Gastrocnemius medialis (tissue), 4 donors: Measurements from ENCODE around the gene NAT9. TPM values are rescaled to one million over a fixed set of nuclear protein-coding genes. Genes with fewer than 3 reads are reported as not detected.

Experiments used
- ATAC-seq, 2 donors: fragments of 150-250 bp; one replicate each; pipeline ENCODE4 v1.9.1; 2016
- DNase-seq, 2 donors: peaks; one replicate each; pipeline ENCODE4 v3.0.0-alpha.2; 2019
- H3K27ac ChIP-seq, 4 donors: fragments of 200-600 bp; sonication (generic); 1 replicate in 1 of 4; 2 replicates in 3 of 4; pipeline ENCODE4 v1.5.1; 2016 to 2018; ENCODE audit warnings: mild to moderate bottlenecking in 2 of 4, moderate library complexity in 1 of 4
- H3K27me3 ChIP-seq, 3 donors: fragments of 200-600 bp; sonication (generic) in 2 of 3; 1 replicate in 1 of 3; 2 replicates in 2 of 3; pipeline versions ENCODE4 v1.5.1 to v1.6.0; 2016 to 2019; ENCODE audit warnings: mild to moderate bottlenecking in 1 of 3, moderate library complexity in 1 of 3
- H3K36me3 ChIP-seq, 2 donors: fragments of 200-600 bp; sonication (generic) in 1 of 2; one replicate each; pipeline ENCODE4 v1.5.1; 2017 to 2018
- H3K4me1 ChIP-seq, 2 donors: fragments of 200-600 bp; sonication (generic) in 1 of 2; one replicate each; pipeline ENCODE4 v1.5.1; 2016 to 2017; ENCODE audit warnings: mild to moderate bottlenecking in 2 of 2
- H3K4me3 ChIP-seq, 4 donors: fragments of 200-600 bp; sonication (generic) in 3 of 4; 1 replicate in 1 of 4; 2 replicates in 3 of 4; pipeline ENCODE4 v1.5.1; 2016 to 2019; ENCODE audit warnings: mild to moderate bottlenecking in 2 of 4
- H3K9me3 ChIP-seq, 3 donors: fragments of 200-600 bp; sonication (generic) in 2 of 3; 1 replicate in 1 of 3; 2 replicates in 2 of 3; pipeline ENCODE4 v1.5.1; 2016 to 2019
- POLR2A ChIP-seq, 2 donors: fragments of 450-650 bp; IDR thresholded peaks; one replicate each; pipeline ENCODE4 v1.6.1; 2017; ENCODE audit warnings: antibody characterized with exemption in 2 of 2, mild to moderate bottlenecking in 2 of 2, moderate library complexity in 2 of 2
- in situ Hi-C, 4 donors: fragments of 200-750 bp; cut with MboI; loops; one replicate each; pipeline versions ENCODE4 v1.15.0 to v1.8.0; 2017; ENCODE audit warnings: low sequenced_read_pairs in 4 of 4
- intact Hi-C: fragments of 100-400 bp; cut with DNase I; formaldehyde crosslinking; loops from one replicate; pipeline ENCODE4 v1.15.1; 2023; ENCODE audit warnings: low total_unique reads
- total RNA-seq, 4 donors: library from RNA; depleted of rRNA; stranded (reverse); fragments of >200 nt; gene quantifications; one replicate each; pipeline versions ENCODE4 v1.1.0 to v1.2.3, GENCODE V29; 2016
- TF ChIP-seq, protein P1 (sequence below), 5 experiments: fragments of 450-650 bp in 3 of 5; fragments of 200-600 bp in 2 of 5; sonication (generic) in 2 of 5; IDR thresholded peaks in 4 of 5; conservative IDR thresholded peaks in 1 of 5; 1 replicate in 4 of 5; 2 replicates in 1 of 5; pipeline ENCODE4 v1.5.1; 2016 to 2019; ENCODE audit warnings: antibody characterized with exemption in 5 of 5, mild to moderate bottlenecking in 3 of 5, moderate library complexity in 3 of 5

Gene NAT9
- total RNA-seq, 4 donors from 2014 or later = 7.7 to 27.4 (median 14.5) TPM

DNA sequence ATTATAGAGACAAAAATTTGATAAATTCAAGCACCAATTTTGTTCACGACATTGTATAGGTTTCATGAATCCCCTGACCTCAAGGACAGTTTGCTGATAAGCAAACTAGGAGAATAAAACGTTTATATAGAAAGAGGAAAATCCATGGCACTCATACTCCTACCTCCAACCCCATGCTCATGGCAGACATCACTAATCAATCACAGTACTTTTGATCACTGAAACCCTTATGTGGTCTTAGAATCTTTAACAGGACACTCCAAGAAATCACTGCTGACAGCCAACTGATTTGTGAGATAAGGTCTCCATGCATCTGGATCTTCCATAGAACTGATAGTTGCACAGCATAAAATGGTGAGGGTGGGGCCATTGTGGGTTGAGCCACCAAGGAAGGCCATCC, 32.4 kb downstream of the NAT9 start:
- intact Hi-C loops = loop anchor here (1.0 to 10.0 kb wide), 3 partner anchors 27 to 211 kb away; no protein-coding TSS in a partner anchor
- Histone ChIP-seq H3K27ac (no peak overlapping the region), H3K9me3 (no peaks in the 10 kb centered on the region), H3K4me3 (no peak overlapping the region), H3K4me1 (peaks cover 9 to 11% of the 10 kb centered on the region in 2 donors), H3K27me3 (peaks cover 16 to 31% (median 18%) of the 10 kb centered on the region in 3 donors), H3K36me3 (no peaks in the 10 kb centered on the region)
- in situ Hi-C loops = loop anchor here in 3 of 4 donors (5.0 to 10.0 kb wide), 2 partner anchors 121 to 129 kb away; partner anchors contain the start of gene FDXR (in 1 of the 3)
- no peak for ATAC-seq
- DNase-seq = no peak
- TF ChIP-seq, protein P1, sequence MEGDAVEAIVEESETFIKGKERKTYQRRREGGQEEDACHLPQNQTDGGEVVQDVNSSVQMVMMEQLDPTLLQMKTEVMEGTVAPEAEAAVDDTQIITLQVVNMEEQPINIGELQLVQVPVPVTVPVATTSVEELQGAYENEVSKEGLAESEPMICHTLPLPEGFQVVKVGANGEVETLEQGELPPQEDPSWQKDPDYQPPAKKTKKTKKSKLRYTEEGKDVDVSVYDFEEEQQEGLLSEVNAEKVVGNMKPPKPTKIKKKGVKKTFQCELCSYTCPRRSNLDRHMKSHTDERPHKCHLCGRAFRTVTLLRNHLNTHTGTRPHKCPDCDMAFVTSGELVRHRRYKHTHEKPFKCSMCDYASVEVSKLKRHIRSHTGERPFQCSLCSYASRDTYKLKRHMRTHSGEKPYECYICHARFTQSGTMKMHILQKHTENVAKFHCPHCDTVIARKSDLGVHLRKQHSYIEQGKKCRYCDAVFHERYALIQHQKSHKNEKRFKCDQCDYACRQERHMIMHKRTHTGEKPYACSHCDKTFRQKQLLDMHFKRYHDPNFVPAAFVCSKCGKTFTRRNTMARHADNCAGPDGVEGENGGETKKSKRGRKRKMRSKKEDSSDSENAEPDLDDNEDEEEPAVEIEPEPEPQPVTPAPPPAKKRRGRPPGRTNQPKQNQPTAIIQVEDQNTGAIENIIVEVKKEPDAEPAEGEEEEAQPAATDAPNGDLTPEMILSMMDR (IDR thresholded peaks at IDR 0.05 in 4 of 5, conservative IDR thresholded peaks at IDR 0.05 in 1 of 5) = no peak
- no peak for TF ChIP-seq POLR2A (IDR thresholded peaks at IDR 0.05)

DNA sequence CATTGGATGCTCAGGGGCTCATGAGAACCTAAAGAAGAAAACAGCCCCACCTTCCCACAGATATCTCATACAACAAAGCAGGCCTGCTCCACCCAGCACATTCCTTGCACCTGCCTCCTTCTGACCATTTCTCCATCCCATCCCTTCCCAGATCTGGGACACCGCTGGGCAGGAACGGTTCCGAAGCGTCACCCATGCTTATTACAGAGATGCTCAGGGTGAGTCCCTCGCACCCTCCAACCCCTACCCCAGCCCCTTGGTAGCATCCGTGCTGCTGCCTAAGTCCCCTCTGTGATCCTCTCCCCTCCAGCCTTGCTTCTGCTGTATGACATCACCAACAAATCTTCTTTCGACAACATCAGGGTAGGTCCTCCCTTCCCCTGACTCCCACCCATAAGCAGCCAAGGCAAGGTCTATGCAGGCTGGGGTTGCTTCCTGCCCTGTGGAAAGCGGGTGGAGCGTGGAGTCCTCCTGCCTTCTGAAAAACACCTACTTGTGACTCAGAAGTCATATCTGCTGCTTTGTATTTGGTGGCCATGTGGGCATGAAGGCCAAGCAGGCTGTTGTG, 33.1 kb downstream of the NAT9 start:
- peaks cover 9 to 11% of the 10 kb centered on the region in 2 donors for H3K4me1 ChIP-seq
- peaks cover 23 to 37% (median 25%) of the 10 kb centered on the region in 3 donors for H3K27me3 ChIP-seq
- H3K4me3 ChIP-seq = no peak overlapping the region
- H3K36me3 ChIP-seq = no peaks in the 10 kb centered on the region
- intact Hi-C loops (loop anchor here (10.0 kb wide), 1 partner anchor 212 kb away; no protein-coding TSS in a partner anchor), in situ Hi-C loops (loop anchor here in 3 of 4 donors (5.0 to 10.0 kb wide), 2 partner anchors 122 to 129 kb away; partner anchors contain the start of gene FDXR (in 1 of the 3))
- no peaks in the 10 kb centered on the region for H3K9me3 ChIP-seq
- ATAC-seq (no peak), DNase-seq (no peak)
- TF ChIP-seq, protein P1 (IDR thresholded peaks at IDR 0.05 in 4 of 5, conservative IDR thresholded peaks at IDR 0.05 in 1 of 5) = no peak
- TF ChIP-seq POLR2A (IDR thresholded peaks at IDR 0.05) = no peak
- H3K27ac ChIP-seq = no peak overlapping the region

DNA sequence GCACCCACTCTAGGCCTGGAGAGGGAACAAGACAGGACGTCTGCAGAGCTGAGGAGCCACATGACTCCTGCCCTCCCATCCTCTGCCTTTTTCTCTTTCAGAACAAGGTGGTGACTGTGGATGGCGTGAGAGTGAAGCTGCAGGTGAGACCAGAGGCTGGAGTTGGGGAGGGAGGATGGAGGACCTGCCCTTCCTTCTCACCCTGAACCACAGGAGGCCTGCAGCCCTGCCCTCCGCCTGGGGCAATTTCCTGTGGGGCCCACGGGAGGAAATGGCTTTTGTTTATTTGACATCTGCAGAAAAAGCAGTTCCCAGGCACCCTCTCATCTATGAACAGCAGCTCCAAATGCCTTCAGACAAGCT, 34.0 kb downstream of the NAT9 start:
- no peak for TF ChIP-seq POLR2A (IDR thresholded peaks at IDR 0.05)
- TF ChIP-seq, protein P1 (IDR thresholded peaks at IDR 0.05 in 4 of 5, conservative IDR thresholded peaks at IDR 0.05 in 1 of 5) = no peak
- ATAC-seq (no peak), DNase-seq (no peak)
- Histone ChIP-seq H3K4me1 (peaks cover 4 to 12% of the 10 kb centered on the region in 2 donors), H3K27me3 (peaks cover 32 to 47% (median 35%) of the 10 kb centered on the region in 3 donors), H3K4me3 (no peak overlapping the region), H3K27ac (no peak overlapping the region), H3K36me3 (no peaks in the 10 kb centered on the region), H3K9me3 (no peaks in the 10 kb centered on the region)
- intact Hi-C loops = loop anchor here (10.0 kb wide), 1 partner anchor 213 kb away; no protein-coding TSS in a partner anchor
- in situ Hi-C loops = loop anchor here in 3 of 4 donors (5.0 to 10.0 kb wide), 2 partner anchors 123 to 130 kb away; partner anchors contain the start of gene FDXR (in 1 of the 3)

DNA sequence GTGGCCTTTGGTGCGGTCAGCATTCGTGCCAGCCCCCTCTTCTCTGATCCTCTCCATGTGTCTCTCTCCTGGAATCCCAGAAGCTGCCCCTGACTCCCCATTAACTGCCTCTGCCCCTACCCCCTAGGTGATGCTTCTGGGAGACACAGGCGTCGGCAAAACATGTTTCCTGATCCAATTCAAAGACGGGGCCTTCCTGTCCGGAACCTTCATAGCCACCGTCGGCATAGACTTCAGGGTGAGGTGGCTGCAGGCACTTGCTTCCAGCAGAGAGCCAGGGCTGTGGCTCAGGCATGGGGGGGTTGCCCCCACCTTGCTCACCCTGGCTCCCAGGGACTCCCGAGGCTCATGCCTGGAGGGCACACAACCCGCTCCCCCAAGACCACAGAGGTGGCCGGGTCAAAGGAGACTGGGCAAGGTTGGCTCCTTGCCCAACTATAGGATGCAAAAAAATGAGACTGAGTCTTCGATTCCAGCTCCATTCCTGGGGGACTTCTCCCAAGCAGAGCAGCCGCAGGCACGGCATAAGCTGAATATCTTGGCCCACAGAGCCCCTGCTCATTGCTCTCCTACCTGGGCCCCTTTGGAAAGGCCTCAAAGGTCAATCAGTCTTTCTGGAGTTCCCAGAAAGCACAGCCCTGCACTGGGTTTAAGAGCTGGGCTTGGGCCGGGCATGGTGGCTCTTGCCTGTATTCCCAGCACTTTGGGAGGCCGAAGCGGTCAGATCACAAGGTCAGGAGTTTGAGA, 35.3 kb downstream of the NAT9 start:
- intact Hi-C loops = loop anchor here (10.0 kb wide), 1 partner anchor 214 kb away; no protein-coding TSS in a partner anchor
- peaks cover 4 to 17% of the 10 kb centered on the region in 2 donors for H3K4me1 ChIP-seq

More for the DNA sequence above, 35.3 kb downstream of the NAT9 start:
- in situ Hi-C loops = loop anchor here in 3 of 4 donors (5.0 to 10.0 kb wide), 2 partner anchors 124 to 131 kb away; partner anchors contain the start of gene FDXR (in 1 of the 3)
- Histone ChIP-seq H3K27me3 (peaks cover 44 to 60% (median 46%) of the 10 kb centered on the region in 3 donors), H3K9me3 (no peaks in the 10 kb centered on the region), H3K27ac (no peak overlapping the region), H3K4me3 (no peak overlapping the region), H3K36me3 (no peaks in the 10 kb centered on the region)
- ATAC-seq = no peak
- no peak for DNase-seq
- TF ChIP-seq, protein P1 (IDR thresholded peaks at IDR 0.05 in 4 of 5, conservative IDR thresholded peaks at IDR 0.05 in 1 of 5) = no peak
- no peak for TF ChIP-seq POLR2A (IDR thresholded peaks at IDR 0.05)
